A549 (cell line): ENCODE results near the gene GPX4. TPM values are rescaled to one million over a fixed set of nuclear protein-coding genes. Genes with fewer than 3 reads are reported as not detected.

ENCODE experiments used
- ATAC-seq, 2 experiments: fragments of 200-7000 bp in 1 of 2; fragments of >200 bp in 1 of 2; cut with Nextera tagmentation in 1 of 2; cut with Tn5 transposase in 1 of 2; 3 replicates each; pipeline versions ENCODE4 v1.8.0 to v1.9.1; 2018 to 2020; ENCODE audit warnings: mild to moderate bottlenecking in 1 of 2, moderate library complexity in 1 of 2
- CTCF ChIA-PET: fragments of 300-600 bp; sonication (Branson Sonifier 250); formaldehyde crosslinking; extraction: SDS; loops from one replicate; lab custom pipeline; 2021; ENCODE audit warnings: antibody characterized with exemption, inconsistent platforms; lab: Yijun Ruan, JAX
- POLR2A ChIA-PET: fragments of 350-600 bp; formaldehyde crosslinking; extraction: SDS; loops from one replicate; lab custom pipeline; 2021; ENCODE audit warnings: antibody characterized with exemption, inconsistent platforms; lab: Yijun Ruan, JAX
- DNase-seq, 2 experiments: peaks; one replicate each; pipeline versions ENCODE4 v3.0.0 to v3.0.0-alpha.2; 2011 to 2016; ENCODE audit warnings: low read depth in 1 of 2, low spot score in 1 of 2
- FAIRE-seq: peaks from 2 replicates; lab custom pipeline; 2011; peaks lifted over from hg19 to GRCh38; lab: Jason Lieb, UNC
- H3K27ac ChIP-seq, 2 experiments: fragments of >200 bp; sonication (Bioruptor Twin); formaldehyde crosslinking; 3 replicates each; pipeline ENCODE4 v1.5.1; 2016 to 2017
- H3K4me1 ChIP-seq: fragments of >200 bp; sonication (Bioruptor Twin); formaldehyde crosslinking; 3 replicates; pipeline ENCODE4 v1.6.1; 2016
- H3K4me2 ChIP-seq: fragments of >200 bp; sonication (Bioruptor Twin); formaldehyde crosslinking; 3 replicates; pipeline ENCODE4 v1.6.1; 2016
- H3K4me3 ChIP-seq: fragments of >200 bp; sonication (Bioruptor Twin); formaldehyde crosslinking; 3 replicates; pipeline ENCODE4 v1.5.1; 2016
- H3K9me3 ChIP-seq: fragments of >200 bp; sonication (Bioruptor Twin); formaldehyde crosslinking; 3 replicates; pipeline ENCODE4 v1.6.1; 2016
- BHLHE40 ChIP-seq: IDR thresholded peaks from 2 replicates; pipeline ENCODE4 v1.6.1; 2012; ENCODE audit warnings: low read depth, low read length, inconsistent platforms
- CBX2 ChIP-seq: fragments of 200-600 bp; sonication (generic); IDR thresholded peaks from 2 replicates; pipeline ENCODE4 v1.6.1; 2016; ENCODE audit warnings: low read depth, mild to moderate bottlenecking, borderline replicate concordance
- CHD2 ChIP-seq: fragments of 150-350 bp; IDR thresholded peaks from 2 replicates; pipeline ENCODE4 v1.6.1; 2014; ENCODE audit warnings: low read length; ENCODE audit not compliant: partially characterized antibody
- CHD4 ChIP-seq: fragments of 200-600 bp; sonication (generic); IDR thresholded peaks from 2 replicates; pipeline ENCODE4 v1.6.1; 2016; ENCODE audit warnings: antibody characterized with exemption, mild to moderate bottlenecking, borderline replicate concordance
- E2F6 ChIP-seq: IDR thresholded peaks from 2 replicates; pipeline ENCODE4 v1.6.1; 2012; ENCODE audit warnings: low read depth, borderline replicate concordance
- EHMT2 ChIP-seq: fragments of 200-600 bp; sonication (generic); IDR thresholded peaks from 2 replicates; pipeline ENCODE4 v1.6.1; 2016; ENCODE audit warnings: antibody characterized with exemption, low read depth, mild to moderate bottlenecking, moderate library complexity
- ELK1 ChIP-seq: fragments of 150-350 bp; IDR thresholded peaks from 2 replicates; pipeline ENCODE4 v1.6.1; 2014; ENCODE audit warnings: low read depth, mild to moderate bottlenecking, low read length
- FOXS1 ChIP-seq: fragments of 250-450 bp; sonication (Bioruptor Pico); IDR thresholded peaks from 2 replicates; pipeline ENCODE4 v1.5.0; 2020; ENCODE audit warnings: mild to moderate bottlenecking, moderate library complexity
- HDAC2 ChIP-seq: fragments of 200-600 bp; sonication (generic); IDR thresholded peaks from 2 replicates; pipeline ENCODE4 v1.6.1; 2016
- HOXB13 ChIP-seq: fragments of 250-450 bp; sonication (Bioruptor Pico); IDR thresholded peaks from 2 replicates; pipeline ENCODE4 v1.5.0; 2020; ENCODE audit warnings: low read depth, mild to moderate bottlenecking, moderate library complexity
- KDM1A ChIP-seq: fragments of 200-600 bp; sonication (generic); IDR thresholded peaks from 2 replicates; pipeline ENCODE4 v1.6.1; 2016; ENCODE audit warnings: low read depth, mild to moderate bottlenecking
- MAFK ChIP-seq: fragments of 450-650 bp; IDR thresholded peaks from 2 replicates; pipeline ENCODE4 v1.6.1; 2014; ENCODE audit not compliant: partially characterized antibody
- MAX ChIP-seq: IDR thresholded peaks from 2 replicates; pipeline ENCODE4 v1.6.1; 2012
- NFE2L2 ChIP-seq: fragments of 150-350 bp; conservative IDR thresholded peaks from 2 replicates; pipeline ENCODE4 v1.6.1; 2014; ENCODE audit warnings: low read length
- PBX3 ChIP-seq: IDR thresholded peaks from 2 replicates; pipeline ENCODE4 v1.6.1; 2012
- RARB ChIP-seq: fragments of 250-450 bp; sonication (Bioruptor Pico); IDR thresholded peaks from 2 replicates; pipeline ENCODE4 v1.8.0; 2021; ENCODE audit warnings: mild to moderate bottlenecking, moderate library complexity
- RCOR1 ChIP-seq: fragments of 150-350 bp; IDR thresholded peaks from 2 replicates; pipeline ENCODE4 v1.6.1; 2014; ENCODE audit warnings: antibody characterized with exemption, low read length, low read depth
- SMC3 ChIP-seq: fragments of >200 bp; sonication (Bioruptor Twin); formaldehyde crosslinking; IDR thresholded peaks from 3 replicates; pipeline ENCODE4 v1.6.1; 2018; ENCODE audit warnings: inconsistent platforms
- TFCP2L1 ChIP-seq: fragments of 250-450 bp; sonication (Bioruptor Pico); IDR thresholded peaks from 2 replicates; pipeline ENCODE4 v1.5.0; 2021; ENCODE audit warnings: mild to moderate bottlenecking
- USF2 ChIP-seq: fragments of 450-650 bp; IDR thresholded peaks from 2 replicates; pipeline ENCODE4 v1.6.1; 2014; ENCODE audit warnings: antibody characterized with exemption
- ZC3H11A ChIP-seq: fragments of 450-650 bp; IDR thresholded peaks from 2 replicates; pipeline ENCODE4 v1.6.1; 2014; ENCODE audit warnings: antibody characterized with exemption, mild to moderate bottlenecking
- ZFP36 ChIP-seq: fragments of 450-650 bp; IDR thresholded peaks from 2 replicates; pipeline ENCODE4 v1.6.1; 2014; ENCODE audit warnings: borderline replicate concordance; ENCODE audit not compliant: partially characterized antibody
- ZSCAN20 ChIP-seq: fragments of 250-450 bp; sonication (Bioruptor Pico); IDR thresholded peaks from 2 replicates; pipeline ENCODE4 v1.8.0; 2022; ENCODE audit warnings: mild to moderate bottlenecking, moderate library complexity
- WGBS: methylation state at CpG from one replicate; pipeline ENCODE4 v1.1.6; 2017; ENCODE audit errors: missing lambda C conversion rate; 5-methylcytosine and 5-hydroxymethylcytosine counted together
- polyA plus RNA-seq, 4 experiments: library from polyadenylated mRNA; depleted of rRNA in 3 of 4; stranded (reverse); fragments of >200 nt; fragmentation: RNase III in 1 of 4; extraction: RNeasy Plus Mini Kit Qiagen cat#74134 plus additional on column Dnase treatment in 1 of 4; gene quantifications; 2 replicates in 3 of 4; 3 replicates in 1 of 4; pipeline ENCODE4 v1.2.3, GENCODE V29; 2011 to 2017

GPX4 gene
- polyA plus RNA-seq, 2 of the 4 experiments (the other 2 are of a cell fraction), result 248 to 394 TPM

- Histone ChIP-seq H3K4me3 (no peak overlapping the region), H3K9me3 (no peaks in the 10 kb centered on the region), H3K27ac (peak overlapping the region in 1 of 2 experiments; percentile 73; a peak in 3 of 6 replicates), H3K4me2 (no peak overlapping the region), H3K4me1 (peaks cover 34% of the 10 kb centered on the region)
- POLR2A ChIA-PET, result no interaction called here
- DNase-seq, result no peak
- no peak for ATAC-seq
- TF ChIP-seq CBX2 (no peak), ZFP36 (no peak), EHMT2 (no peak), MAX (no peak), CHD4 (no peak), FOXS1 (CRISPR knock-in tag) (no peak), E2F6 (no peak), SMC3 (no peak), MAFK (no peak), NFE2L2 (no peak), ZC3H11A (no peak), HDAC2 (no peak), ZSCAN20 (CRISPR knock-in tag) (no peak)
- CTCF ChIA-PET, result interaction anchor here (1.3 to 1.4 kb wide), 2 partner anchors 15 to 37 kb away, joined by 3 to 4 read pairs; no protein-coding TSS in a partner anchor
- 92% methylated on average over 13 of the region's 33 CpGs for WGBS
- no peak for FAIRE-seq
Observed at GRCh38 chr19:1150333-1151036, 46.7 kb downstream of the GPX4 start.

GRCh38 chr19:1151037-1151724 lies 47.4 kb downstream of the GPX4 start:
- H3K4me1 ChIP-seq, result peaks cover 41% of the 10 kb centered on the region
- FAIRE-seq, result no peak
- H3K4me3 ChIP-seq, result no peak overlapping the region
- no peak for ATAC-seq
- TF ChIP-seq USF2 (0 out of 2 replicates have a peak, but pooled peaks have one; percentile 4), MAFK (no peak)
- TF ChIP-seq, all 56 proteins: peak for 1
- DNase-seq, result peak in 1 of 2 experiments; percentile 46
- Histone ChIP-seq H3K4me2 (no peak overlapping the region), H3K27ac (peak overlapping the region in 1 of 2 experiments; percentile 73; a peak in 3 of 6 replicates), H3K9me3 (no peaks in the 10 kb centered on the region)
- WGBS, result 91% methylated on average over 6 of the region's 12 CpGs
- CTCF ChIA-PET, result interaction anchor here (1.3 to 1.4 kb wide), 2 partner anchors 15 to 38 kb away, joined by 3 to 4 read pairs; no protein-coding TSS in a partner anchor
- POLR2A ChIA-PET, result no interaction called here

GRCh38 chr19:1151917-1152587 lies 48.3 kb downstream of the GPX4 start:
- ChIA-PET CTCF (interaction anchor here (1.4 kb wide), 1 partner anchor 39 kb away, joined by 4 read pairs; no protein-coding TSS in a partner anchor), POLR2A (no interaction called here)
- 96% methylated on average over 27 of the region's 35 CpGs for WGBS
- FAIRE-seq (no peak), ATAC-seq (no peak), DNase-seq (no peak)
- H3K4me1 ChIP-seq, result peaks cover 45% of the 10 kb centered on the region
- peak overlapping the region in 1 of 2 experiments; percentile 73; a peak in 2 of 6 replicates for H3K27ac ChIP-seq
- no peaks in the 10 kb centered on the region for H3K9me3 ChIP-seq
- no peak for TF ChIP-seq ELK1
- no peak for TF ChIP-seq CHD2
- no peak for TF ChIP-seq EHMT2
- TF ChIP-seq HOXB13 (CRISPR knock-in tag), result no peak
- no peak for TF ChIP-seq PBX3
- TF ChIP-seq RARB (CRISPR knock-in tag), result no peak
- TF ChIP-seq BHLHE40, result no peak
- no peak for TF ChIP-seq MAFK
- TF ChIP-seq KDM1A, result no peak
- TF ChIP-seq TFCP2L1 (CRISPR knock-in tag), result no peak
- TF ChIP-seq RCOR1, result no peak
- no peak overlapping the region for H3K4me2 ChIP-seq
- no peak overlapping the region for H3K4me3 ChIP-seq
